BE2C (cell line): ENCODE data around the gene SEMA4F. TPM values are rescaled to one million over a fixed set of nuclear protein-coding genes. Genes with fewer than 3 reads are reported as not detected.

ENCODE experiments used
- DNase-seq: peaks from one replicate; pipeline ENCODE4 v3.0.0-alpha.2; 2020
- H3K27me3 ChIP-seq: fragments of 250-450 bp; sonication (Bioruptor Pico); 2 replicates; pipeline ENCODE4 v1.5.1; 2020; ENCODE audit warnings: mild to moderate bottlenecking
- H3K36me3 ChIP-seq: fragments of 250-450 bp; sonication (Bioruptor Pico); 2 replicates; pipeline ENCODE4 v1.5.1; 2020; ENCODE audit warnings: mild to moderate bottlenecking
- H3K4me1 ChIP-seq: fragments of 250-450 bp; sonication (Bioruptor Pico); 2 replicates; pipeline ENCODE4 v1.5.1; 2020
- H3K4me3 ChIP-seq: 2 replicates; pipeline ENCODE4 v1.5.1; 2011; ENCODE audit warnings: low read depth, low read length
- H3K9me3 ChIP-seq: fragments of 250-450 bp; sonication (Bioruptor Pico); 2 replicates; pipeline ENCODE4 v1.5.1; 2020
- polyA plus RNA-seq: library from polyadenylated mRNA; unstranded; fragments of >200 nt; gene quantifications from one replicate; pipeline ENCODE4 v1.2.1, GENCODE V29; 2012; ENCODE audit warnings: low read depth, missing spikeins; ENCODE audit not compliant: insufficient read length, insufficient read depth
- TF ChIP-seq, protein P1 (sequence below): IDR thresholded peaks from 2 replicates; pipeline ENCODE4 v1.5.1; 2012; ENCODE audit warnings: mild to moderate bottlenecking, low read depth, low read length

Gene SEMA4F, protein sequence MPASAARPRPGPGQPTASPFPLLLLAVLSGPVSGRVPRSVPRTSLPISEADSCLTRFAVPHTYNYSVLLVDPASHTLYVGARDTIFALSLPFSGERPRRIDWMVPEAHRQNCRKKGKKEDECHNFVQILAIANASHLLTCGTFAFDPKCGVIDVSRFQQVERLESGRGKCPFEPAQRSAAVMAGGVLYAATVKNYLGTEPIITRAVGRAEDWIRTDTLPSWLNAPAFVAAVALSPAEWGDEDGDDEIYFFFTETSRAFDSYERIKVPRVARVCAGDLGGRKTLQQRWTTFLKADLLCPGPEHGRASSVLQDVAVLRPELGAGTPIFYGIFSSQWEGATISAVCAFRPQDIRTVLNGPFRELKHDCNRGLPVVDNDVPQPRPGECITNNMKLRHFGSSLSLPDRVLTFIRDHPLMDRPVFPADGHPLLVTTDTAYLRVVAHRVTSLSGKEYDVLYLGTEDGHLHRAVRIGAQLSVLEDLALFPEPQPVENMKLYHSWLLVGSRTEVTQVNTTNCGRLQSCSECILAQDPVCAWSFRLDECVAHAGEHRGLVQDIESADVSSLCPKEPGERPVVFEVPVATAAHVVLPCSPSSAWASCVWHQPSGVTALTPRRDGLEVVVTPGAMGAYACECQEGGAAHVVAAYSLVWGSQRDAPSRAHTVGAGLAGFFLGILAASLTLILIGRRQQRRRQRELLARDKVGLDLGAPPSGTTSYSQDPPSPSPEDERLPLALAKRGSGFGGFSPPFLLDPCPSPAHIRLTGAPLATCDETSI
- polyA plus RNA-seq: 2.3 TPM

DNA sequence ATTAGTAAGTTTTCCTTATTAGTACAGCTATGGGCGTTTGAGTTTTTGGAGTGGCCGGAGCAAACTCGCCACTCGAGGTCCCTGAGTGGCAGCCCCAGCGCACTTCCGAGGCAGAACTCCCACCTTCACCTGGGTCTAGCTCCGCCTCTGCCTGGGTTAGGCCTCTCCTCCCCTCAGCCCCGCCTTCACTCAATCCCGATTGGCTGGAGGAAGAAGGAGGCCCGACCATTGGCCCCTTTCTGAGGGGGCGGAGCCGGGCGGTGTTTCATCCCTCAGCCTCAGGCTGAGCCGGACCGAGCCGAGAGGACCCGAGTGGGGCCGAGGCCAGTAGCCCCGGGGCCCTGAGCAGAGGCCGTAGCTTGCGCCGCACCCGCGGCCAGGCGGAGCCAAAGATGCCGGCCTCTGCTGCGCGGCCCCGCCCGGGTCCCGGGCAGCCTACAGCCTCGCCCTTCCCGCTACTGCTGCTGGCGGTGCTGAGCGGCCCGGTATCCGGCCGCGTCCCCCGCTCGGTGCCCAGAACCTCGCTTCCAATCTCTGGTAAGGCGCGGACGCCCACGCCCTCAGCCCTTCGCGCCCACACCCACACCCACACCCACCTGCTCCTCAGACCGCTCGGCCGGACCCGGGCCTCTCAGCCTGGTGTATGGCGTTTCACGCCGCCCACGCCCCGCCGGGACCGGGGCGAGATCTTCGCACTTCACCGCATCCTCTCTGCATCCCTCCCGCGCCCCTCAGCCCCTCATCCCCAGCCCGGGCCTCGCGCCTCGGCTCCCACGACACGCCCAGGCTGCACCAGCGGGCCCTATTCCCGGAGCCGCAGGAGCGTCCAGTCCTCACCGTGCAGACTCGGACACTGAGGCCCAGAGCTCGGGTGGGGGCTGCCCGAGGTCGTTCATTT is at the start of gene SEMA4F:
Gene SEMA4F (plus strand): TSS at position 263 of the 898 bp plus-strand sequence. CDS start 130 bp downstream, at position 393.
- Histone ChIP-seq H3K4me1 (no peaks in the 10 kb centered on the region), H3K4me3 (peak within 1 kb of the TSS; percentile 58), H3K36me3 (no peaks in the 10 kb centered on the region), H3K9me3 (no peaks in the 10 kb centered on the region), H3K27me3 (peaks cover 8% of the 10 kb centered on the region)
- peak; percentile 94 for DNase-seq
- TF ChIP-seq, protein P1, sequence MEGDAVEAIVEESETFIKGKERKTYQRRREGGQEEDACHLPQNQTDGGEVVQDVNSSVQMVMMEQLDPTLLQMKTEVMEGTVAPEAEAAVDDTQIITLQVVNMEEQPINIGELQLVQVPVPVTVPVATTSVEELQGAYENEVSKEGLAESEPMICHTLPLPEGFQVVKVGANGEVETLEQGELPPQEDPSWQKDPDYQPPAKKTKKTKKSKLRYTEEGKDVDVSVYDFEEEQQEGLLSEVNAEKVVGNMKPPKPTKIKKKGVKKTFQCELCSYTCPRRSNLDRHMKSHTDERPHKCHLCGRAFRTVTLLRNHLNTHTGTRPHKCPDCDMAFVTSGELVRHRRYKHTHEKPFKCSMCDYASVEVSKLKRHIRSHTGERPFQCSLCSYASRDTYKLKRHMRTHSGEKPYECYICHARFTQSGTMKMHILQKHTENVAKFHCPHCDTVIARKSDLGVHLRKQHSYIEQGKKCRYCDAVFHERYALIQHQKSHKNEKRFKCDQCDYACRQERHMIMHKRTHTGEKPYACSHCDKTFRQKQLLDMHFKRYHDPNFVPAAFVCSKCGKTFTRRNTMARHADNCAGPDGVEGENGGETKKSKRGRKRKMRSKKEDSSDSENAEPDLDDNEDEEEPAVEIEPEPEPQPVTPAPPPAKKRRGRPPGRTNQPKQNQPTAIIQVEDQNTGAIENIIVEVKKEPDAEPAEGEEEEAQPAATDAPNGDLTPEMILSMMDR: no peak

DNA sequence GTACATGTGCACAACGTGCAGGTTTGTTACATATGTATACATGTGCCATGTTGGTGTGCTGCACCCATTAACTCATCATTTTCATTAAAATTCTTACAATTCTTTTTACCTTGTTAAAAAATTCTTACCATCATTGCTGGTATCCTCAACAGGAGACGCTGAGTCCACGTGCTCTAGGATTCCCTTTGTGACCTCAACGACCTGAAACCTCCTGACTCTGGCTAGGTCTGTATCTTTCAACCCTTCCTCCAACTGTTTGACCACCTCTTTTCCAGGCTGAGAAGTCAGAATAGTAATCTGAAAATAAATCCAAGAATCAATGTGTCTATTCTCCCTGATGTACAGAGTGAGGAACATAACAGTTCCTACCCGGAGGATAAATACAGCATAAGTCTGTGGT is 47.1 kb upstream of the SEMA4F start:
- TF ChIP-seq, protein P1: no peak
- Histone ChIP-seq H3K4me1 (no peaks in the 10 kb centered on the region), H3K36me3 (no peaks in the 10 kb centered on the region), H3K9me3 (no peaks in the 10 kb centered on the region), H3K27me3 (no peaks in the 10 kb centered on the region), H3K4me3 (no peak overlapping the region)
- no peak for DNase-seq

DNA sequence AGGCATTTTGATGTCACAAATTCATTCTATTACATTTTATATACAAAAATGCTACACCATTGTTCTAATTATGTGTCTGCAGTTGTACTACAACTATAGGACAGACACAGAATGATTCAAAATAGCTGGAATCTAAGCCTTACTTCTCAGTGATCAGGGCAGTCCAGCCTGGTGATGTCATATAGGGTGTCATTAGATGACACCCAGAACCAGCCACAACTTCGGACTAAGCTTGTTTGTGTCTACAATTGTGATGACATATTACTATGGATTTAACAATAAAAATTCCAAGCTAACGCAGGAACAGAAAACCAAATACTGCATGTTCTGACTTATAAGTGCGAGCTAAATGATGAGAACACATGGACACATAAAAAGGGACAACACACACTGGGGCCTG is 36.9 kb upstream of the SEMA4F start:
- Histone ChIP-seq H3K36me3 (no peaks in the 10 kb centered on the region), H3K4me3 (no peak overlapping the region), H3K4me1 (no peaks in the 10 kb centered on the region), H3K27me3 (peaks cover 11% of the 10 kb centered on the region), H3K9me3 (no peaks in the 10 kb centered on the region)
- DNase-seq: no peak
- TF ChIP-seq, protein P1: no peak

DNA sequence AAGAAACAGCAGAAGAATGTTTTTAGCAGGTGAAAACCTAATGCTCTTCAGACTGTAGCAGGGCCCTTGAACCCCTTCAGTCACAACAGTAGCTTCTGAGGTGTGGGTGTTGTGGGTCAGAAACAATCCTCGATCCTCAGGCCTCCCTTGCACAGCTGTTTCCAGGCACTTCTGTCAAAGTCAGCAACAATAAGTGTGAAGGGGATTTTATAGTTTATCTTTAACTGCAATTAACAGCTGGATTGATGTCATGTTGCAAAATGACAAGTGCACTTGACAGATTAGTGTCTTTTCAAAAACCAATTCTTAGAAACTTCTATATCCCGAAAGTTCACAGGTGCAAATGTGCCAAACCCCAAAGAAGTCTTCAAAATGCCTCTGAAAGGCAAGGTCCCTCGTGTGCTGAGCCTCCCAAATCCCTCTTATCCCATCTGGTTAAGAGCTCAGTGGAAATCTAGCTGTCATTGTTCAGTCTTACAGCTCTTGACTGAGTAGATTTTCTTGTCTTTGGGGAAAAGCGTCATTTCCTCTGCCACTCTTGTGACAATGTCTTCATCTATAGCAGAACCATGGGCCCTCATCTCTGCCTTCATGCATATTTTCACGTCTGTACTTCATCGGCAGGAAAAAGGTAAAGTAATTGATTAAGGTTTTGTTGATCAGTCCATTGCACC is 35.5 kb upstream of the SEMA4F start:
- TF ChIP-seq, protein P1: no peak
- no peak for DNase-seq
- Histone ChIP-seq H3K4me1 (no peaks in the 10 kb centered on the region), H3K9me3 (no peaks in the 10 kb centered on the region), H3K36me3 (no peaks in the 10 kb centered on the region), H3K4me3 (no peak overlapping the region), H3K27me3 (peaks cover 4% of the 10 kb centered on the region)

DNA sequence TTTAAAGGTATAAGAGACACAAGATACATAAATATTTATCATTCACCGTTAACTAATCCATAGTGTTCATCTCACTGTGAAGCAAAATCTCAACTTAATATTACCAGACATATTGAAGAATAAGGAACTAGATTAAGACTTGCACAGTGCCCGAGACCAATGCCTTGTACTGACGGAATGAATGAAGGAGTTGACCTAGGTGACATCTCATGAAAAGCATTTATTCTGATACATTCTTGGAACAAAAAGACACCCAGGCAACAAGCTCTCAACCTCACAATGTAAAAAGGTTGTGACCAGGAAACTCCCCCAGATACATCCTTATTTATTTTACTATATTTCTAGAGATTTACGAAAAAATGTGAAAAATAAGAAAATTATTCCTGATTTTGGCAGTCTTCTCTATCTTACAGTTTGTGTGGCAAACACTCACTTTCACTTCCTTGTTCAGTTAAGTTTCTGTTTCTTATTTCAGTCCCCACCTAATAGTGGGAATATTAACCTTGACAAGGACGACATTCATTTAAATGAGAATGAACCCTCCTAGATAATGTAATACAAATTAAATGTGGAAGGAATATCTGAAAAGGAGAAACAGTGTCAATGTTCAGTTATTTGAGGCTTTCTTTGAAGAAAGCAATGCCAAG is 34.3 kb upstream of the SEMA4F start:
- no peaks in the 10 kb centered on the region for H3K9me3 ChIP-seq
- no peaks in the 10 kb centered on the region for H3K36me3 ChIP-seq
- H3K4me3 ChIP-seq: no peak overlapping the region
- TF ChIP-seq, protein P1: no peak
- no peaks in the 10 kb centered on the region for H3K27me3 ChIP-seq
- DNase-seq: no peak
- H3K4me1 ChIP-seq: no peaks in the 10 kb centered on the region
